Panc1 (cell line): ENCODE results near the gene CMTM3. TPM values are rescaled to one million over a fixed set of nuclear protein-coding genes. Genes with fewer than 3 reads are reported as not detected.
A peak's percentile ranks its signal among the peaks of the same experiment; 100 is the strongest.

Experiments
- ATAC-seq: fragments of 200-7000 bp; cut with Tn5 transposase; 2 replicates; pipeline ENCODE4 v1.9.1; 2020; ENCODE audit warnings: mild to moderate bottlenecking, moderate library complexity
- BruUV-seq: library from RNA; stranded (reverse); fragments of 400-500 nt; replicated peaks from 2 replicates; lab custom pipeline; 2021; lab: Mats Ljungman, UMichigan
- CTCF ChIA-PET: fragments of 300-600 bp; sonication (Branson Sonifier 250); formaldehyde crosslinking; loops from one replicate; lab custom pipeline; 2022; ENCODE audit warnings: antibody characterized with exemption; lab: Charles Lee
- POLR2A ChIA-PET: fragments of 300-600 bp; sonication (Branson Sonifier 250); formaldehyde crosslinking; loops from one replicate; lab custom pipeline; 2022; ENCODE audit warnings: antibody characterized with exemption; lab: Charles Lee
- DNase-seq: peaks from one replicate; pipeline ENCODE4 v3.0.0-alpha.2; 2010; ENCODE audit warnings: low read depth, low spot score
- H3K27ac ChIP-seq: 2 replicates; pipeline ENCODE4 v1.5.1; 2011; ENCODE audit warnings: mild to moderate bottlenecking, low read length, inconsistent platforms
- H3K27me3 ChIP-seq: fragments of 200-500 bp; sonication (Bioruptor generic); 2 replicates; pipeline ENCODE4 v1.6.0; 2014; ENCODE audit warnings: low read length, inconsistent platforms; ENCODE audit not compliant: control insufficient read depth, insufficient read depth
- H3K36me3 ChIP-seq: fragments of 200-500 bp; sonication (Bioruptor generic); 2 replicates; pipeline ENCODE4 v1.5.1; 2014; ENCODE audit warnings: inconsistent platforms, mild to moderate bottlenecking, low read length, moderate library complexity; ENCODE audit not compliant: control insufficient read depth, insufficient read depth
- H3K4me1 ChIP-seq: 2 replicates; pipeline ENCODE4 v1.5.1; 2011; ENCODE audit warnings: inconsistent platforms, mild to moderate bottlenecking, low read length, moderate library complexity; ENCODE audit not compliant: control insufficient read depth, insufficient read depth
- H3K4me3 ChIP-seq, 2 experiments: 2 replicates each; pipeline ENCODE4 v1.5.1; 2011 to 2012; ENCODE audit warnings: low read depth in 2 of 2, low read length in 2 of 2, mild to moderate bottlenecking in 2 of 2, inconsistent platforms in 1 of 2, moderate library complexity in 1 of 2
- H3K9me3 ChIP-seq: fragments of 200-500 bp; sonication (Bioruptor generic); 2 replicates; pipeline ENCODE4 v1.5.1; 2014; ENCODE audit warnings: low read depth, mild to moderate bottlenecking, inconsistent platforms, low read length, moderate library complexity; ENCODE audit not compliant: control insufficient read depth, insufficient read depth
- POLR2AphosphoS5 ChIP-seq: IDR thresholded peaks from 2 replicates; pipeline ENCODE4 v1.6.1; 2012; ENCODE audit warnings: mild to moderate bottlenecking, low read depth, low read length, moderate library complexity
- REST ChIP-seq, 2 experiments: IDR thresholded peaks; 2 replicates each; pipeline ENCODE4 v1.6.1; 2011 to 2012; ENCODE audit warnings: low read depth in 2 of 2, control low read depth in 1 of 2, low read length in 1 of 2, mild to moderate bottlenecking in 1 of 2, moderate library complexity in 1 of 2; ENCODE audit not compliant: insufficient read depth in 1 of 2
- SIN3A ChIP-seq: IDR thresholded peaks from 2 replicates; pipeline ENCODE4 v1.6.1; 2012; ENCODE audit warnings: low read depth, mild to moderate bottlenecking, low read length, moderate library complexity, borderline replicate concordance; ENCODE audit not compliant: insufficient read depth
- TCF7L2 ChIP-seq: IDR thresholded peaks from 2 replicates; pipeline ENCODE4 v1.6.1; 2011; ENCODE audit warnings: mild to moderate bottlenecking, low read depth, low read length, inconsistent platforms
- in situ Hi-C: cut with HindIII; loops from 2 replicates; pipeline ENCODE4 v1.10.0; 2016; ENCODE audit warnings: low sequenced_read_pairs, low pct_unique_long_range_greater_than_20kb
- intact Hi-C: fragments of 100-400 bp; cut with micrococcal nuclease; formaldehyde crosslinking; loops from one replicate; pipeline ENCODE4 v1.10.0; 2022; ENCODE audit not compliant: unreplicated experiment
- total RNA-seq: library from RNA; stranded (reverse); gene quantifications from one replicate; pipeline ENCODE4 v1.2.1, GENCODE V29; 2021; ENCODE audit not compliant: unreplicated experiment
- TF ChIP-seq, protein P1 (sequence below): fragments of 450-650 bp; IDR thresholded peaks from 2 replicates; pipeline ENCODE4 v1.5.1; 2017; ENCODE audit warnings: mild to moderate bottlenecking

The CMTM3 gene
- total RNA-seq, 1 experiment from 2014 or later = 45.8 TPM

GRCh38 chr16:66650707-66651473, 46.4 kb downstream of the CMTM3 start:
- no TSS peak for BruUV-seq
- Histone ChIP-seq H3K27me3 (no peaks in the 10 kb centered on the region), H3K4me1 (peaks cover 7% of the 10 kb centered on the region; the same call in 1 of the 2 replicates), H3K27ac (peak overlapping the region; percentile 18; the same call in 1 of the 2 replicates), H3K36me3 (no peaks in the 10 kb centered on the region), H3K9me3 (no peaks in the 10 kb centered on the region), H3K4me3 (peak overlapping the region; percentile 22 to 49; a peak in 3 of 4 replicates)
- DNase-seq = peak; percentile 68
- ChIA-PET POLR2A (interaction anchor here (0.6 kb wide), 1 partner anchor 244 kb away, joined by 3 read pairs; no protein-coding TSS in a partner anchor), CTCF (interaction anchor here (0.6 to 2.1 kb wide), 5 partner anchors 11 to 244 kb away, joined by 3 to 12 read pairs (median 3); no protein-coding TSS in a partner anchor)
- peak; percentile 98 for ATAC-seq
- no peak for TF ChIP-seq REST (IDR thresholded peaks at IDR 0.05; ENCODE audit: insufficient read depth in 1 of 2, low read depth in 2 of 2, low read length in 1 of 2)
- TF ChIP-seq, protein P1, sequence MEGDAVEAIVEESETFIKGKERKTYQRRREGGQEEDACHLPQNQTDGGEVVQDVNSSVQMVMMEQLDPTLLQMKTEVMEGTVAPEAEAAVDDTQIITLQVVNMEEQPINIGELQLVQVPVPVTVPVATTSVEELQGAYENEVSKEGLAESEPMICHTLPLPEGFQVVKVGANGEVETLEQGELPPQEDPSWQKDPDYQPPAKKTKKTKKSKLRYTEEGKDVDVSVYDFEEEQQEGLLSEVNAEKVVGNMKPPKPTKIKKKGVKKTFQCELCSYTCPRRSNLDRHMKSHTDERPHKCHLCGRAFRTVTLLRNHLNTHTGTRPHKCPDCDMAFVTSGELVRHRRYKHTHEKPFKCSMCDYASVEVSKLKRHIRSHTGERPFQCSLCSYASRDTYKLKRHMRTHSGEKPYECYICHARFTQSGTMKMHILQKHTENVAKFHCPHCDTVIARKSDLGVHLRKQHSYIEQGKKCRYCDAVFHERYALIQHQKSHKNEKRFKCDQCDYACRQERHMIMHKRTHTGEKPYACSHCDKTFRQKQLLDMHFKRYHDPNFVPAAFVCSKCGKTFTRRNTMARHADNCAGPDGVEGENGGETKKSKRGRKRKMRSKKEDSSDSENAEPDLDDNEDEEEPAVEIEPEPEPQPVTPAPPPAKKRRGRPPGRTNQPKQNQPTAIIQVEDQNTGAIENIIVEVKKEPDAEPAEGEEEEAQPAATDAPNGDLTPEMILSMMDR = peak; percentile 93
- no peak for TF ChIP-seq POLR2AphosphoS5
- no peak for TF ChIP-seq SIN3A
- intact Hi-C loops (no loop called here), in situ Hi-C loops (no loop called here)

- Histone ChIP-seq H3K36me3 (no peaks in the 10 kb centered on the region), H3K27me3 (no peaks in the 10 kb centered on the region), H3K27ac (peak overlapping the region; percentile 2; the same call in 1 of the 2 replicates), H3K4me3 (peak overlapping the region; percentile 22 to 49; a peak in 3 of 4 replicates), H3K4me1 (peaks cover 7% of the 10 kb centered on the region; the same call in 1 of the 2 replicates), H3K9me3 (no peaks in the 10 kb centered on the region)
- intact Hi-C loops = no loop called here
- ChIA-PET POLR2A (no interaction called here), CTCF (interaction anchor here (0.7 to 2.1 kb wide), 4 partner anchors 10 to 179 kb away, joined by 3 to 12 read pairs (median 6); partner anchors contain the start of gene NAE1)
- BruUV-seq = no TSS peak
- no peak for ATAC-seq
- in situ Hi-C loops = no loop called here
- no peak for DNase-seq
- TF ChIP-seq, protein P1 = no peak
- TF ChIP-seq SIN3A (no peak), TCF7L2 (no peak), REST (IDR thresholded peaks at IDR 0.05; ENCODE audit: insufficient read depth in 1 of 2, low read depth in 2 of 2, low read length in 1 of 2) (no peak)
Measured at GRCh38 chr16:66651474-66651765, 46.9 kb downstream of the CMTM3 start.
